AG04450 (cell line): ENCODE data around the gene PRUNE2. TPM values are rescaled to one million over a fixed set of nuclear protein-coding genes. Genes with fewer than 3 reads are reported as not detected.

Experiments
- CTCF ChIA-PET: fragments of 300-600, 350-600 bp; formaldehyde crosslinking; extraction: SDS; loops from one replicate; lab custom pipeline; 2022; ENCODE audit warnings: antibody characterized with exemption, inconsistent platforms; lab: Charles Lee
- POLR2A ChIA-PET: fragments of 350-600 bp; formaldehyde crosslinking; extraction: SDS; loops from one replicate; lab custom pipeline; 2021; ENCODE audit warnings: antibody characterized with exemption, inconsistent platforms; lab: Yijun Ruan, JAX
- DNase-seq: peaks from one replicate; pipeline ENCODE4 v3.0.0-alpha.2; 2011; ENCODE audit warnings: low read depth, low spot score
- H3K27ac ChIP-seq: one replicate; pipeline ENCODE4 v1.5.1; 2012; ENCODE audit warnings: low read depth, low read length, control low read depth
- H3K27me3 ChIP-seq: one replicate; pipeline ENCODE4 v1.6.0; 2012; ENCODE audit warnings: low read length; ENCODE audit not compliant: control insufficient read depth, insufficient read depth
- H3K4me3 ChIP-seq: 2 replicates; pipeline ENCODE4 v1.5.1; 2011; ENCODE audit warnings: mild to moderate bottlenecking, low read depth, low read length, control low read depth
- H3K9me3 ChIP-seq: 2 replicates; pipeline ENCODE4 v1.5.1; 2012; ENCODE audit warnings: low read length; ENCODE audit not compliant: control insufficient read depth, insufficient read depth
- CTCF ChIP-seq: IDR thresholded peaks from 2 replicates; pipeline ENCODE4 v1.5.1; 2011; ENCODE audit warnings: low read depth, low read length, control low read depth, inconsistent platforms
- polyA plus RNA-seq: library from polyadenylated mRNA; depleted of rRNA; stranded (reverse); fragments of >200 nt; gene quantifications from 2 replicates; pipeline ENCODE4 v1.2.3, GENCODE V29; 2011

Gene PRUNE2
- polyA plus RNA-seq, 1 experiment, result 1.1 TPM

GRCh38 chr9:76619197-76619596 lies 286.7 kb downstream of the PRUNE2 start:
- Histone ChIP-seq H3K27me3 (no peaks in the 10 kb centered on the region), H3K9me3 (no peaks in the 10 kb centered on the region), H3K27ac (no peak overlapping the region), H3K4me3 (no peak overlapping the region)
- no peak for TF ChIP-seq CTCF
- no peak for DNase-seq
- CTCF ChIA-PET, result interaction anchor here (0.6 to 1.4 kb wide), 3 partner anchors 39 to 172 kb away, joined by 3 read pairs; no protein-coding TSS in a partner anchor
- POLR2A ChIA-PET, result no interaction called here

GRCh38 chr9:76618762-76619161 lies 287.2 kb downstream of the PRUNE2 start:
- no peak for DNase-seq
- POLR2A ChIA-PET, result no interaction called here
- CTCF ChIA-PET, result interaction anchor here (1.0 to 1.2 kb wide), 2 partner anchors 40 to 86 kb away, joined by 3 read pairs; no protein-coding TSS in a partner anchor
- Histone ChIP-seq H3K4me3 (no peak overlapping the region), H3K27me3 (no peaks in the 10 kb centered on the region), H3K27ac (no peak overlapping the region), H3K9me3 (no peaks in the 10 kb centered on the region)
- no peak for TF ChIP-seq CTCF

GRCh38 chr9:76617497-76618175 lies 288.3 kb downstream of the PRUNE2 start:
- H3K4me3 ChIP-seq, result no peak overlapping the region
- no peak for TF ChIP-seq CTCF
- no peak overlapping the region for H3K27ac ChIP-seq
- POLR2A ChIA-PET, result no interaction called here
- H3K27me3 ChIP-seq, result no peaks in the 10 kb centered on the region
- H3K9me3 ChIP-seq, result no peaks in the 10 kb centered on the region
- CTCF ChIA-PET, result interaction anchor here (1.0 to 1.2 kb wide), 2 partner anchors 41 to 87 kb away, joined by 3 read pairs; no protein-coding TSS in a partner anchor
- DNase-seq, result no peak

- no peak overlapping the region for H3K27ac ChIP-seq
- ChIA-PET POLR2A (no interaction called here), CTCF (no interaction called here)
- H3K27me3 ChIP-seq, result no peaks in the 10 kb centered on the region
- no peaks in the 10 kb centered on the region for H3K9me3 ChIP-seq
- H3K4me3 ChIP-seq, result no peak overlapping the region
- DNase-seq, result no peak
- TF ChIP-seq CTCF, result no peak
These were observed 289.1 kb downstream of the PRUNE2 start for GRCh38 chr9:76616780-76617179.

- H3K4me3 ChIP-seq, result no peak overlapping the region
- DNase-seq, result no peak
- H3K27ac ChIP-seq, result no peak overlapping the region
- POLR2A ChIA-PET, result no interaction called here
- no peaks in the 10 kb centered on the region for H3K9me3 ChIP-seq
- TF ChIP-seq CTCF, result no peak
- CTCF ChIA-PET, result no interaction called here
- H3K27me3 ChIP-seq, result no peaks in the 10 kb centered on the region
These were observed 290.7 kb downstream of the PRUNE2 start for GRCh38 chr9:76615177-76615603.
